Body of pancreas (tissue), 4 donors: ENCODE data around the gene HSP90AB1.

ENCODE experiments used
- CTCF ChIP-seq, 7 experiments: fragments of 450-650 bp in 4 of 7; fragments of 200-600 bp in 3 of 7; sonication (generic) in 3 of 7; IDR thresholded peaks; one replicate each; pipeline ENCODE4 v1.5.1; 2016 to 2019; ENCODE audit warnings: antibody characterized with exemption in 7 of 7
- POLR2A ChIP-seq, 3 donors: fragments of 450-650 bp; IDR thresholded peaks; one replicate each; pipeline ENCODE4 v1.6.1; 2016; ENCODE audit warnings: antibody characterized with exemption in 3 of 3, mild to moderate bottlenecking in 2 of 3

DNA sequence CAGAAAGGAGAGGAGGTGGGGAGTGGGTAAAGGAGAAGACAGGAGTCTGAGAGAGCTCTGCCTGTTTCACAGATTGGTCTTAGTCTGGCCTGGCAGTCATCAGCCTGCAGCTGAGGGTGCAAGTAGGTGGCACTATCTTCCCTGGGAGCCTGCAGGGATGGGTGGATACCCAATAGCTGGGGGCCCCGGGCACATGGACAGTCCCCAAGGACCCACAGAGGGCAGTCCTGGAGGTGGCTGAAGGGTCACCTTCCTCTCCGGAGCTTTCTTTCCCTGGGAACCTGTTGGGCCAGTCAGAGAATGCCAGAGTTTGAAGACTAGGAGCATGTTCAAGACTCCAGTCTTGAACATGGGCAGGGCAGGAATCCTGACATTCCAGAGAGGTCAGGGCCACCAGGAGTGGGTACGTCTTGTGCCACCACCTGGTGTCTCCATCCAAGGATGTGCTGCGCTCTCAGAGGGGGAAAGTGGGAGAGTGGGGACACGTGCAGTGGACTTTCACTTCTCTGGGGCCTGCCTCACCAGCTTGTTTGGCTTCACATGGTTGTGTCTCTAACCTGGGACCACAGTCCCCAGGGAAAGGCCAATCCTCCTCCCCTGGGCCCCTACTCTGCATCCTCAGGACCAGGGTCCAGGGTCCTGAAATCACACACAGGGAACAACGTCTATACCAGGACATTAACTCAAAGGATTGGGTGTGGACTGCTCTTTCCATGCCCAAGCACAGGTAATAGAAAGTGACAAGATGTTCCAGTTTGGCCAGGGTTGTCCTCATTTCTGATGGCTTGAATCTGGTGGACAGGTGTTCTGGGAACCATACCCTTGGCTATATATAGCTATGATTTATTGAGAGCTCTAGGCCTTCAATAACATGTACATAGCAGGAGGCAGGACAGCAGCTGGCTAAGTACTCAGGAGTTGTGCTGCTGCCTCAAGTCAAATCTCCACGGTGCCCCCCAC is 48.2 kb downstream of the HSP90AB1 start:
- TF ChIP-seq CTCF (IDR thresholded peaks at IDR 0.05), result no peak
- TF ChIP-seq POLR2A (IDR thresholded peaks at IDR 0.05), result no peak
